HL-60 (cell line): Measurements from ENCODE around the gene MAP2.

Experiments
- DNase-seq, 2 experiments: peaks; one replicate each; pipeline ENCODE4 v3.0.0-alpha.2; 2010 to 2020; ENCODE audit warnings: low read depth in 1 of 2, low spot score in 1 of 2
- H3K27ac ChIP-seq: fragments of 250-450 bp; sonication (Bioruptor Pico); replicated peaks from 2 replicates; pipeline ENCODE4 v1.5.1; 2020; ENCODE audit warnings: mild to moderate bottlenecking, moderate library complexity
- H3K27me3 ChIP-seq: fragments of 250-450 bp; sonication (Bioruptor Pico); 2 replicates; pipeline ENCODE4 v1.5.1; 2021; ENCODE audit warnings: mild to moderate bottlenecking, moderate library complexity; ENCODE audit not compliant: insufficient read depth, poor library complexity, severe bottlenecking
- H3K4me3 ChIP-seq: replicated peaks from 2 replicates; pipeline ENCODE4 v1.5.1; 2011; ENCODE audit warnings: mild to moderate bottlenecking, control low read depth, low read length; ENCODE audit not compliant: insufficient read depth
- CTCF ChIP-seq: IDR thresholded peaks from one replicate; pipeline ENCODE4 v1.5.1; 2011; ENCODE audit warnings: low read length, control low read depth, inconsistent platforms; ENCODE audit not compliant: insufficient read depth
- GABPA ChIP-seq: IDR thresholded peaks from 2 replicates; pipeline ENCODE4 v1.6.1; 2012; ENCODE audit warnings: low read depth
- POLR2AphosphoS5 ChIP-seq: IDR thresholded peaks from 2 replicates; pipeline ENCODE4 v1.6.1; 2012; ENCODE audit warnings: low read depth
- REST ChIP-seq: IDR thresholded peaks from 2 replicates; pipeline ENCODE4 v1.6.1; 2012; ENCODE audit warnings: low read depth; ENCODE audit not compliant: insufficient replicate concordance
- SPI1 ChIP-seq: IDR thresholded peaks from 2 replicates; pipeline ENCODE4 v1.6.1; 2012; ENCODE audit warnings: low read depth, mild to moderate bottlenecking, borderline replicate concordance

MAP2 gene

GRCh38 chr2:209663139-209663538 lies 239.3 kb downstream of the MAP2 start:
- no peaks in the 10 kb centered on the region for H3K27me3 ChIP-seq
- H3K4me3 ChIP-seq = no peak overlapping the region
- TF ChIP-seq REST = no peak
- no peak for TF ChIP-seq CTCF
- TF ChIP-seq POLR2AphosphoS5 = no peak
- TF ChIP-seq GABPA = no peak
- TF ChIP-seq SPI1 = no peak
- no peak overlapping the region for H3K27ac ChIP-seq
- no peak for DNase-seq

- Histone ChIP-seq H3K27me3 (no peaks in the 10 kb centered on the region), H3K27ac (no peak overlapping the region), H3K4me3 (no peak overlapping the region)
- TF ChIP-seq SPI1 (no peak), POLR2AphosphoS5 (no peak), CTCF (no peak), REST (no peak), GABPA (no peak)
- no peak for DNase-seq
Measured at GRCh38 chr2:209663656-209664055, 239.8 kb downstream of the MAP2 start.

- no peak overlapping the region for H3K27ac ChIP-seq
- TF ChIP-seq SPI1 (no peak), REST (no peak), POLR2AphosphoS5 (no peak), GABPA (no peak), CTCF (no peak)
- peaks cover 2% of the 10 kb centered on the region for H3K27me3 ChIP-seq
- no peak overlapping the region for H3K4me3 ChIP-seq
- no peak for DNase-seq
Measured at GRCh38 chr2:209666296-209666695, 242.4 kb downstream of the MAP2 start.
